Measurements from ENCODE around the gene EPHA10.

EPHA10 gene

GRCh38 chr1:37726751-37727585, 38.0 kb downstream of the EPHA10 start:
- peak in 2 of 3 donors; percentile 5 to 17 for DNase-seq
- Histone ChIP-seq H3K9me3 (ENCODE audit: control extremely low read depth in 1 of 5, control insufficient read depth in 4 of 5, insufficient read depth in 2 of 5, low read depth in 1 of 5, low read length in 4 of 5) (no peaks in the 10 kb centered on the region), H3K27me3 (replicated peaks in 2 of 5; ENCODE audit: control insufficient read depth in 4 of 5, insufficient read depth in 5 of 5, low read length in 4 of 5) (peaks cover 0 to 22% (median 14%) of the 10 kb centered on the region in 5 experiments), H3K4me1 (ENCODE audit: control extremely low read depth in 1 of 4, control insufficient read depth in 4 of 4, insufficient read depth in 4 of 4, low read length in 3 of 4) (peaks cover 0 to 11% (median 2%) of the 10 kb centered on the region in 4 experiments), H3K4me3 (ENCODE audit: control insufficient read depth in 1 of 7, extremely low read depth in 1 of 7, insufficient read depth in 4 of 7, low read depth in 2 of 7, low read length in 6 of 7) (no peak overlapping the region), H3K36me3 (ENCODE audit: control insufficient read depth in 4 of 4, insufficient read depth in 4 of 4, low read length in 3 of 4) (no peaks in the 10 kb centered on the region), H3K27ac (ENCODE audit: insufficient read depth in 1 of 2, low read depth in 1 of 2, low read length in 2 of 2, poor library complexity in 1 of 2, severe bottlenecking in 2 of 2) (no peak overlapping the region)
- POLR2A ChIA-PET: interaction anchor here (0.6 kb wide), 1 partner anchor 58 kb away, joined by 4 read pairs; no protein-coding TSS in a partner anchor
- WGBS (ENCODE audit: insufficient coverage): 43% methylated on average over 12 of the region's 15 CpGs
- CTCF ChIA-PET: interaction anchor here (1.0 kb wide), 1 partner anchor 9 kb away, joined by 3 read pairs; no protein-coding TSS in a partner anchor

- Histone ChIP-seq H3K4me1 (ENCODE audit: control extremely low read depth in 1 of 4, control insufficient read depth in 4 of 4, insufficient read depth in 4 of 4, low read length in 3 of 4) (peaks cover 0 to 11% (median 2%) of the 10 kb centered on the region in 4 experiments), H3K9me3 (ENCODE audit: control extremely low read depth in 1 of 5, control insufficient read depth in 4 of 5, insufficient read depth in 2 of 5, low read depth in 1 of 5, low read length in 4 of 5) (no peaks in the 10 kb centered on the region), H3K36me3 (ENCODE audit: control insufficient read depth in 4 of 4, insufficient read depth in 4 of 4, low read length in 3 of 4) (no peaks in the 10 kb centered on the region), H3K27me3 (replicated peaks in 2 of 5; ENCODE audit: control insufficient read depth in 4 of 5, insufficient read depth in 5 of 5, low read length in 4 of 5) (peaks cover 0 to 20% (median 10%) of the 10 kb centered on the region in 5 experiments), H3K4me3 (ENCODE audit: control insufficient read depth in 1 of 7, extremely low read depth in 1 of 7, insufficient read depth in 4 of 7, low read depth in 2 of 7, low read length in 6 of 7) (no peak overlapping the region), H3K27ac (ENCODE audit: insufficient read depth in 1 of 2, low read depth in 1 of 2, low read length in 2 of 2, poor library complexity in 1 of 2, severe bottlenecking in 2 of 2) (no peak overlapping the region)
- 80% methylated on average over 10 of the region's 14 CpGs for WGBS (ENCODE audit: insufficient coverage)
- ChIA-PET CTCF (no interaction called here), POLR2A (no interaction called here)
- DNase-seq: no peak
Observed at GRCh38 chr1:37725851-37726613, 38.9 kb downstream of the EPHA10 start.

DNA sequence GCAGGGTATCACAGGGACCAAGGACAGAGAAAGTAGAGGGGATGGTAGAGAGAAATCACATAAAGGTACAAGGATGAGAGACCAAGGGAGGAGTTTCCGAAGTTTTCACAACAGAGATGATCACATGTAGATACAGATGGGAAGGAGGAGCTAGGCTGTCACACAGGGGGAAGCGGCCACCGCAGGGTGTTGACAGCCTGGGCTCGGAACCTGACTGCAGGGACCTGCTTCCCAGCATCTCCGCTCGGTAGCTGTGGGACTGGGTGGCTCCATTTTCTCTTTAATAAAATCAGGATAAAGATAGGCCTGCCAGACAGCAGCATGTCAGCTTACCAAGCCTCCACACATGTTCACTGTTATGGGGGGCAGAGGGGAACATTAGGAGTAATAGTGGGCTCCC, 40.3 kb downstream of the EPHA10 start:
- H3K4me1 ChIP-seq (ENCODE audit: control extremely low read depth in 1 of 4, control insufficient read depth in 4 of 4, insufficient read depth in 4 of 4, low read length in 3 of 4): peaks cover 0 to 11% (median 2%) of the 10 kb centered on the region in 4 experiments
- ChIA-PET CTCF (no interaction called here), POLR2A (interaction anchor here (0.7 kb wide), 1 partner anchor 19 kb away, joined by 3 read pairs; no protein-coding TSS in a partner anchor)
- WGBS (ENCODE audit: insufficient coverage): 97% methylated on average over 4 of the region's 6 CpGs
- no peaks in the 10 kb centered on the region for H3K9me3 ChIP-seq (ENCODE audit: control extremely low read depth in 1 of 5, control insufficient read depth in 4 of 5, insufficient read depth in 2 of 5, low read depth in 1 of 5, low read length in 4 of 5)
- H3K36me3 ChIP-seq (ENCODE audit: control insufficient read depth in 4 of 4, insufficient read depth in 4 of 4, low read length in 3 of 4): no peaks in the 10 kb centered on the region
- H3K27ac ChIP-seq (ENCODE audit: insufficient read depth in 1 of 2, low read depth in 1 of 2, low read length in 2 of 2, poor library complexity in 1 of 2, severe bottlenecking in 2 of 2): no peak overlapping the region
- no peak for DNase-seq
- H3K27me3 ChIP-seq (replicated peaks in 2 of 5; ENCODE audit: control insufficient read depth in 4 of 5, insufficient read depth in 5 of 5, low read length in 4 of 5): peaks cover 0 to 19% (median 10%) of the 10 kb centered on the region in 5 experiments
- no peak overlapping the region for H3K4me3 ChIP-seq (ENCODE audit: control insufficient read depth in 1 of 7, extremely low read depth in 1 of 7, insufficient read depth in 4 of 7, low read depth in 2 of 7, low read length in 6 of 7)

GRCh38 chr1:37723390-37724078, 41.4 kb downstream of the EPHA10 start:
- POLR2A ChIA-PET: no interaction called here
- CTCF ChIA-PET: no interaction called here

GRCh38 chr1:37723072-37723389, 41.9 kb downstream of the EPHA10 start:
- peaks cover 0 to 13% (median 7%) of the 10 kb centered on the region in 5 experiments for H3K27me3 ChIP-seq (replicated peaks in 2 of 5; ENCODE audit: control insufficient read depth in 4 of 5, insufficient read depth in 5 of 5, low read length in 4 of 5)
- DNase-seq: no peak
- 98% methylated on average over 6 of the region's 6 CpGs for WGBS (ENCODE audit: insufficient coverage)
- H3K4me3 ChIP-seq (ENCODE audit: control insufficient read depth in 1 of 7, extremely low read depth in 1 of 7, insufficient read depth in 4 of 7, low read depth in 2 of 7, low read length in 6 of 7): no peak overlapping the region
- H3K27ac ChIP-seq (ENCODE audit: insufficient read depth in 1 of 2, low read depth in 1 of 2, low read length in 2 of 2, poor library complexity in 1 of 2, severe bottlenecking in 2 of 2): no peak overlapping the region
- peaks cover 0 to 11% (median 2%) of the 10 kb centered on the region in 4 experiments for H3K4me1 ChIP-seq (ENCODE audit: control extremely low read depth in 1 of 4, control insufficient read depth in 4 of 4, insufficient read depth in 4 of 4, low read length in 3 of 4)
- ChIA-PET POLR2A (no interaction called here), CTCF (no interaction called here)
- H3K9me3 ChIP-seq (ENCODE audit: control extremely low read depth in 1 of 5, control insufficient read depth in 4 of 5, insufficient read depth in 2 of 5, low read depth in 1 of 5, low read length in 4 of 5): no peaks in the 10 kb centered on the region
- no peaks in the 10 kb centered on the region for H3K36me3 ChIP-seq (ENCODE audit: control insufficient read depth in 4 of 4, insufficient read depth in 4 of 4, low read length in 3 of 4)

More at GRCh38 chr1:37723390-37724078, 41.4 kb downstream of the EPHA10 start:
- Histone ChIP-seq H3K9me3 (ENCODE audit: control extremely low read depth in 1 of 5, control insufficient read depth in 4 of 5, insufficient read depth in 2 of 5, low read depth in 1 of 5, low read length in 4 of 5) (no peaks in the 10 kb centered on the region), H3K4me1 (ENCODE audit: control extremely low read depth in 1 of 4, control insufficient read depth in 4 of 4, insufficient read depth in 4 of 4, low read length in 3 of 4) (peaks cover 0 to 11% (median 2%) of the 10 kb centered on the region in 4 experiments), H3K27ac (ENCODE audit: insufficient read depth in 1 of 2, low read depth in 1 of 2, low read length in 2 of 2, poor library complexity in 1 of 2, severe bottlenecking in 2 of 2) (no peak overlapping the region), H3K4me3 (ENCODE audit: control insufficient read depth in 1 of 7, extremely low read depth in 1 of 7, insufficient read depth in 4 of 7, low read depth in 2 of 7, low read length in 6 of 7) (no peak overlapping the region), H3K27me3 (replicated peaks in 2 of 5; ENCODE audit: control insufficient read depth in 4 of 5, insufficient read depth in 5 of 5, low read length in 4 of 5) (peaks cover 0 to 15% (median 10%) of the 10 kb centered on the region in 5 experiments), H3K36me3 (ENCODE audit: control insufficient read depth in 4 of 4, insufficient read depth in 4 of 4, low read length in 3 of 4) (no peaks in the 10 kb centered on the region)
- WGBS (ENCODE audit: insufficient coverage): 83% methylated on average over 8 of the region's 11 CpGs
- peak in 2 of 3 donors; percentile 4 for DNase-seq

GRCh38 chr1:37722181-37723071, 42.5 kb downstream of the EPHA10 start:
- Histone ChIP-seq H3K4me3 (ENCODE audit: control insufficient read depth in 1 of 7, extremely low read depth in 1 of 7, insufficient read depth in 4 of 7, low read depth in 2 of 7, low read length in 6 of 7) (no peak overlapping the region), H3K4me1 (ENCODE audit: control extremely low read depth in 1 of 4, control insufficient read depth in 4 of 4, insufficient read depth in 4 of 4, low read length in 3 of 4) (peaks cover 0 to 11% (median 2%) of the 10 kb centered on the region in 4 experiments), H3K9me3 (ENCODE audit: control extremely low read depth in 1 of 5, control insufficient read depth in 4 of 5, insufficient read depth in 2 of 5, low read depth in 1 of 5, low read length in 4 of 5) (no peaks in the 10 kb centered on the region), H3K27me3 (replicated peaks in 2 of 5; ENCODE audit: control insufficient read depth in 4 of 5, insufficient read depth in 5 of 5, low read length in 4 of 5) (peaks cover 0 to 11% (median 6%) of the 10 kb centered on the region in 5 experiments), H3K36me3 (ENCODE audit: control insufficient read depth in 4 of 4, insufficient read depth in 4 of 4, low read length in 3 of 4) (no peaks in the 10 kb centered on the region), H3K27ac (ENCODE audit: insufficient read depth in 1 of 2, low read depth in 1 of 2, low read length in 2 of 2, poor library complexity in 1 of 2, severe bottlenecking in 2 of 2) (no peak overlapping the region)
- CTCF ChIA-PET: no interaction called here
- WGBS (ENCODE audit: insufficient coverage): 98% methylated on average over 13 of the region's 14 CpGs
- no peak for DNase-seq
- POLR2A ChIA-PET: no interaction called here
